HG02571 (cell line): Measurements from ENCODE around the gene MGA.

ENCODE experiments used
- ATAC-seq: cut with Tn5 transposase; IDR thresholded peaks from one replicate; pipeline ENCODE4 v1.9.1; 2021; ENCODE audit warnings: mild to moderate bottlenecking, moderate library complexity; ENCODE audit not compliant: unreplicated experiment

The MGA gene

DNA sequence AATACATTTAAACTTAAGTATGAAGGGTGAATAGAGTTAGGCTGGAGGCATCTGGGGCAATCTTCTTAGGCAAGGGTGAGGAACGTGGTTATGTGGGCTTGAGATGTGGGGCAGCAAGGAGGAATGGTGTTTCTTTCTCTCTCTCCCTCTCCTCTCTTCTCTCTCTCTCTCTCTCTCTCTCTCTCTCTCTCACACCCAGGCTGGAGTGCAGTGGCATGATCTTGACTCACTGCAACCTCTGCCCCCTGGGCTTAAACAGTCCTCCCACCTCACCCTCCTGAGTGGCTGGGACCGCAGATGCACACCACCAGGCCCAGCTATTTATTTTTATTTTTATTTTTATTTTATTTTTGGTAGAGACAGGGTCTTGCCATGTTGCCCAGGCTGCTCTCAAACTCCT, 4.0 kb upstream of the MGA start:
- no peak for ATAC-seq

DNA sequence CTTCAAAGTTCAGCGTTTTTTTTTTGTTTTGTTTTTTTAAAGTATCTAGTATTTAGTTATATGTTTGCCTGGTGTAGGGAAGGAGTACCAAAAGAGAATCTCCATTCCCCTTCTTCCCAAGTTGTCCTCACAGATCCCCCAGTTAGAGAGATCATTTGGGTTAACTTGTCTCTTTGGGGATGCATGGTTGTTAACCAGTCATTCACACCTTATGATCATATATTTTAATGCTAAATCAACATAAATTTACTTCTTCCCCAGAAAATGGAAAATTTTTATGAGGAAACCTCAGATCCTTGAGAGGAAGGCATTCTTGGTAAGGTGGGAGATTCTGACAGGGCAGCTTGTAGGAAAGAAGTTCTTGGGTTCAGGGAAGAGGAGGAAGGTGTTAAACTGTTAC, 1.5 kb upstream of the MGA start:
- no peak for ATAC-seq

- ATAC-seq: no peak
Observed at GRCh38 chr15:41659190-41659589, 1.0 kb upstream of the MGA start.

DNA sequence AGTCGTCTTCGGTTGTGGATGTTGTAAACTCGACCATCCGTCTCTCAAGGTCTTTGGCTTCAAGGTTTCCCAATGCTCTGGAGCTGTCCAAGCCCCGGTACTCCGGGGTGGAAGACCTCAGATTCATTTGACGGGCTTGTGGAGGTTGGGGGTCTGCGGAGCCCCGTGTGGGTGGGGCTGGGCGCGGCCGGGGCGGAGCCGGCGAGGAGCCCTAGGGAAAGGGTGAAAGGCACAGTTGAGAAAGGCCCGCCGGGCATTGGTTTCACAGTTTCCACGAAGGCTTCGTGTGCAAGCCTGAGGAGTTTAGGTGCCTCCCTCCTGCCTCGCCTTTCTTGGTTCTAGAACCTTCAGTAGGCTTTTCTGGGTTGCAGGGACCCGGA, 360 bp upstream of the MGA start:
- no peak for ATAC-seq

DNA sequence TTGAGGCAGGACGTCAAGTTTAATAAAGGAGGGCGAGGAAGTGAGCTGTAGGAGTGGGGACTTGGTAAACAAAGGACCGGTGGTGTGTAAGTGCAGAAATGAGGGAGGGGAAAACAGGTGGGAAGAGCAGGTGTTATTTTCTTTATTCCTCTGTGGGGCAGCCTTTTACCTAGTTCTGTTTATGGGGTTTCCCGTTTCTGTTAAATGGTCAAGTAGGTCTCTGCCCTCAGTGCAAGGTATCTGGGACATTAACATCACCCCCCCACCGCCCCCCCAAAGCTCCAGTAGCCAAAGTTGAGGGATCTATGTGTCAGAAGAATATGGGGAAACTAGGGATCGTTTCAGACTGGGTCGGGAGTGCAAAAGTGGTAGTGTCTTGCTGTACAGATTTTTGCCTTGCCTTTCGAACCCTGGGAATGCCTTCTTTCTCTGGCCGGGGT, 893 bp downstream of the MGA start:
- no peak for ATAC-seq

DNA sequence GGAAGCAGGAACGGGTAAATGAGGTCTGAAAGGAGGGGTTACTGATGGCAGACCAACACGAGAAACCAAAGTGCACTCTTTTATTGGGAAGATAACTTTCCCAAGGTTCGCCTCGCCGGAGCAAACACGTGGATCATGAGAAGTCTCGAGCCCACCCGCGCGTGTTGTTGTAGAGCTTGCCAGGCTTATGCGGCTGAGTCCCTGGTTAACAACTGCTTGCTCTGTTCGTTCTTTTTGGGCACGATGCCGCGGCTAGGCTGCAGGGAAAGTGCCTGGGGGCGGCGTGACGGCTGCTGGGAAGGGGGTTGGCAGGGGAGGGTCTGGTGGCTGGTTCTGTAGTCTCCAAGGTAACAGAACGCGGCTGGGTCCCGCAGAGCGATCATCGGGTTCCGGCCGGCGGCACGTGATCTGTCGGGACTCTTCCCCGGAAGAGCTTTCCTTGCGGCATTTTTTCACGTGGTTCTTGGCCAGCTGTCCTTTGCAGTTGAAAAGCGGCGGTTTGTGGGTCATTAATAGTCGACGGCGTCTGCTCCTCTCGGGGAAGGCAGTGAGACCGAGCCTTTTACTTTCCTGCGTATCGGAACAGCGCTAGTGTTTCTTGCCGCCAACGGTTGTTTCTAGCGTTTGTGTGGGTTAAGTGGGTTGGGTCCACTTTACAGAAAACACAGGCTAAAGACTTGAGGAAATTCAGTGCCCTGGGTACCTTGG, 1.5 kb downstream of the MGA start:
- peak; percentile 34 for ATAC-seq

DNA sequence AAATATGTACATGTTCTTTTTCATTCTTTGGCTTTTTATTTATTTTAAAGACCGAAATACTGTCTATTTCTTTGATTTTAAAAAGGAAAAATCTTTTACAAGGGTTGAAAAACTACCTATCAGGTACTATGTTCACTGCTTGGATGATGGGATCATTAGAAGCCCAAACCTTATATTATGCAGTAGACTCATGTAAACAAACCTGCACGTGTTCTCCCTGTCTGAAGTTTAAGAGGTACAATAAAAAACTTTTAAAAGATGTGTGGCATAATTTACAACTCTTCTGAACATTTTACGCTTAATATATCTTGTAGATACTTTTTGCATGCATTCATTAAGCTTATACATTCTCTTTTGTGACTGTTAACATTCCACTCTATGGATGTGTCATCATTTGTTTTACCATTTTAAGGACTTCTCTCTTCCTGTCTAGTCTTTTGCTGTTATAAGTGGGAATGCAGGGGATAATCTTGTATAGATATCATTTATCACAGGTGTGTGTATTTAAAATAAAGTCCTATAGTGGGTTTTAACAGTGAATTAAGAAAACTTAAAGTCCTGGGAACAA, 6.2 kb downstream of the MGA start:
- ATAC-seq: no peak

GRCh38 chr15:41669701-41670100, 9.5 kb downstream of the MGA start:
- ATAC-seq: no peak

DNA sequence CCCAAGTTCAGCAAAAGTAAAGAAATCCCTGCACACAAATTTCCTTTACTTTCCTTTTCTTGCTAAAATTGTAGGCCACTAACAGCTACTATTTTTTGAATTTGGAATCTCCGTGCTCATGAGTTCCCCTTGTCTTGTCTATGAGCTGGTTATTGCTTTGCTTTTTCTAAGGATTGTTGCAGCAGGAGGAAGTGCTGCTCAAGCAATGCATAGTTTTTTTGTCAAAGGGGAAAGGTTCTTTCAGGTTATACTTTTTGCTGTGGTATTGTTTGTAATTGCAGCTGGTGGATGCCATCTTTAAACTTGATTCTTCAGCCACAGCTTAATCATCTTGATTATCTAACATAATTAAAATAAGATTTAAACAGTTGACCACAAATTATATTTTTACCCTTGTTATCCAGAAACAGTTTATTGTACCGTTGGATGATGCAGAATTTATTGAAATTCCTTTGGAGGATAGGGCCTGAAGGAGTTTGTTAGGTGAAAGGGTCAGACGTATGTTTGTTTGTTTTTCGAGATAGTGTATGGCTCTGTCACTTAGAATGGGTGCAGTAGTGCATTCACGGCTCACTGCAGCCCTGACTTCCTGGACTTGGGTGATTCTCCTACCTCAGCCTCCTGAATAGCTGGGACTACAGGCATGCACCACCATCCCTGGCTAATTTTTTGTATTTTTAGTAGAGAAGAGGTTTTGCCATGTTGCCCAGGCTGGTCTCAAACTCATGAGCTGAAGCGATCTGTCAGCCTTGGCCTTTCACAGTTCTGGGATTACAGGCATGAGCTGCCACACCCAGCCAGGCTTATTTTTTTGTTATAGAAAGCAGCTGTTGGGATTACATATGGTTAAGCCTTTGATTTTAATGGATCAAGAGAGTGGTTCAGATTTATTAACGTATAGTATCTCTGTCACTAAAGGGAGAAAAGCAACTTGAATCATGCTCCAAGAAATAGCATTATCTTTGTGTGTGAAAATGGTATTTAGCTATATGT, 11.7 kb downstream of the MGA start:
- ATAC-seq: no peak

- ATAC-seq: no peak
Observed at GRCh38 chr15:41675337-41675736, 15.1 kb downstream of the MGA start.

GRCh38 chr15:41678742-41679141, 18.5 kb downstream of the MGA start:
- no peak for ATAC-seq

DNA sequence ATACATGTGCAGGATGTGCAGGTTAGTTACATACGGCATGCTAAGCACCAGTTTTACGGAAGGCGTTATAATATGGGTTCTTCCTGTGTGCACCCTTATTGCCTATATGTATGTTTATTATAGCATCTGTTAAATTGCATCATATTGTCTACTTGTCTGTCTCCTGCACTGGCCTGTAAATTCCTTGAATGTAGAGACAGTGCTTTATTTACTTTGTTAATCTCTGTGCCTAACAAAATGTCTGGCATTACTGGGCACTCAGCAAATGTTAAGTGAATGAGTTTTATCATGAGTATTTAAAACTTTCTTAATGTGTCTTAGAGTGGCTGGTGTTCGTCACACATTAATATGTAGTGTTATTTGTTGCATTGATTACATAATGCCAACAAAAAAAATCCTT, 23.8 kb downstream of the MGA start:
- ATAC-seq: no peak

DNA sequence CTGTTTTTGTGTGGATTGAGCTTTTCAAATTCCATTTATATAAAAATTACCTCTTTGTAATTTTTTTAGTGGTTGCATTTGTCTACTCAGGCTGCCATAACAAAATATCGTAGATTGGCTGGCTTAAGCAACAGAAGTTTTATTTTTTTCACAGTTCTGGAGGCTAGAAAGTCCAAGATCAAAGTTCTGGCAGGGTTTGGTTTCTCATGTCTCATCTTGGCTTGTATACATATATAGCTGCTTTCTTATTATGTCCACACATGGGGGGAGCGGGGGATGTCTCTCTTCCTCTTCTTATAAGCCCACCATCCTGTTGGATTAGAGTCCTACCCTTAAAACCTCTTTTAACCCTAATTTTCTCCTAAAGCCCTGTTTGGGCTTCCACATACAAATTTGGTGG, 28.5 kb downstream of the MGA start:
- no peak for ATAC-seq

DNA sequence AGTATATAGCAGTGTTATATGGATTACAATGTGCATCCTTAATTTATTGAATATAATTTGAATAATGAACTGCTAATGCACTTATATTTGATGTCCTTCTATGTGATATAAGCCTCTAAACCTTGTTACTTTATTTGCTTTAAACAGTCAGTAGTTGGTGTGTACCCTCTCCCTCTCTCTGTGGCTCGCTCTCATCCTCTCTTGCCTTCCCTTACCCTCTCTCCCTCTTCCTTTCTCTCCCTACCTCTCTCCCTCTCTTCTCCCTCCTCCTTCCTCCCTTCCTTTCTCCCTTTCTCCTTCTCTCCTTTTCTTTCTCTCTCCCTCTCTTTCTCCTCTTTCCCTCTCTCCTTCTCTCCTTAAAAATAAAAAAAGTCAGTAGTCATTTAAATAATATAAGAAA, 28.9 kb downstream of the MGA start:
- no peak for ATAC-seq

DNA sequence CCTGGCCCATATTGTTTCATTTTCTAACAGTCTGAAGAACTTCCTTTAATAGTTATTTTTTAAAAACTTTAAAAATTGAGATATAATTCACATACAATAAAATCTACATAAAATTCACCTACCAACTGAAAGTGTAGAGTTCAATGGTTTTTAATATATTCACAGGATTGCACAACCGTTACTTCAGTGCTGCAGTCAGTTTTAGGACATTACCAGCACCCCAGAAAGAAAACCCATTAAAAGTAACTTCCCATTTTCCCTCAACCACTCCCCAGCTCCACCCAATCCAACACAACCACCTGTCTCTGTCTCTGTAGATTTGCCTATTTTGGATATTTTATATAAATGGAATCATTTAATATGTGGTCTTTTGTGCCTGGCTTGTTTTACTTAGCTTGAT, 29.6 kb downstream of the MGA start:
- no peak for ATAC-seq

- ATAC-seq: no peak
Observed at GRCh38 chr15:41690636-41691035, 30.4 kb downstream of the MGA start.

GRCh38 chr15:41691471-41691870, 31.3 kb downstream of the MGA start:
- ATAC-seq: no peak

DNA sequence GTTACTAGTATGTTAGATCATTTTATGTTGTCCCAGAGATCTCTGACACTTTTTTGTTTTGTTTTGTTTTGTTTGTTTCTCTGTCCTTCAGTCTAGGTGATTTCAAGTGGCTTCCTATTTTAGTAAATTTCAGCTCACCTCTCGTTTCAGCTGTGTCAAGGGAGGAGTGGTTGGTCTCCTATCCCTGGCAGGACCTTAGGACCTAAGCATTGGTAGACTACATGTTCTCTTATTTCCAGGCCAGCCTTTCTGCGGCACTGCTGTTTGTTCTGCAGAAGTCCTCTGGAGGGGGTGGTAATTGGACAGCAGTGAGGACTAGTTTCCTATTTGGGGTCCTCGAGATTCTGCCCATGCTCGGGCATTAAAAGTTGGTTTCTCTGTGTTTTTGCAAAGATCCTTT, 31.8 kb downstream of the MGA start:
- ATAC-seq: no peak

DNA sequence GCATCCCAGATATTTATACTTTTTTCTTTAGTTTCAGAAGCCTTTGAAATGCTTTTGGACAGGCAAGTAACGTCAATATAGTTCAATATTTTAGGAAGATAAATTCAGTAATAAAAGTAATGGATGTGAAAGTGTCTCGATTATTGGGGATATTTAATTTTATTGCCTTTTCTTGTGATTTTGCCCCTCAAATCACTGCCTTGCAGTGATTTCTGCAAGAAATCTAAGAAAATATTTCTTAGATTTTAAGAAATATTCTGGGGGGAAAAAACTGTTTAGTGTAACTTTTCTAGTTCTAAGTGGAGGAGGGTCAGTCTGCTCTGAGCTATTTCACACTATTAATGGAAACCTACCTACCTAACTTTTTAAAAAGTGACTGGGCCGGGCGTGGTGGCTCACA, 33.6 kb downstream of the MGA start:
- ATAC-seq: no peak

GRCh38 chr15:41695750-41696436, 35.7 kb downstream of the MGA start:
- peak; percentile 54 for ATAC-seq

DNA sequence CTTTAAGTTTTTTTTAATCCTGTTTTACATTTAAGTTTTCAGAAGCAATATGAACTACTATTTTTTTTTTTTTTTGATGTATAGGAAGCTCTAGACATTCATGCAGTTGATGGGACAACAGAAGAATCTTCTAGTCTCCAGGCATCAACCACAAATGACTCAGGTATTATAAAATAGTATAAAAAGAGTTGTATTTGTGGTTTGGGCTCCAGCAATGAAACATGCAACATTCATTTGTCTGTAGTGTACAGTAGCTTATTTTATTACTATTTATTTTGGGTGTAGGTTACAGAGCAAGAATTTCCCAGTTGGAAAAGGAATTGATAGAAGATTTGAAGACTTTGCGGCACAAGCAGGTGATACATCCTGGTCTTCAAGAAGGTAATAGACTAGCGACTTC, 38.6 kb downstream of the MGA start:
- ATAC-seq: no peak
